Renal cortex interstitium (tissue), 15 donors: ENCODE data around the gene LIN28A. TPM values are rescaled to one million over a fixed set of nuclear protein-coding genes. Genes with fewer than 3 reads are reported as not detected.
"Not testable (repeated sequence)": the region's sequence is repeated elsewhere in the genome, so short reads cannot be mapped to it uniquely, and the experiment has no call there.

Experiments
- DNase-seq, 11 donors: peaks; one replicate each; pipeline ENCODE4 v3.0.0-alpha.2; 2013; ENCODE audit warnings: low read depth in 9 of 11, low spot score in 4 of 11; ENCODE audit errors: extremely low read depth in 1 of 11
- long read RNA-seq, 16 experiments: transcript quantifications; one replicate each; lab custom pipeline, GENCODE V29; 2026
- polyA plus RNA-seq, 3 donors: library from polyadenylated mRNA; unstranded; fragments of 120-200 nt; gene quantifications; one replicate each; pipeline ENCODE4 v1.2.1, GENCODE V29; 2013; ENCODE audit not compliant: insufficient read length in 3 of 3

LIN28A gene, protein sequence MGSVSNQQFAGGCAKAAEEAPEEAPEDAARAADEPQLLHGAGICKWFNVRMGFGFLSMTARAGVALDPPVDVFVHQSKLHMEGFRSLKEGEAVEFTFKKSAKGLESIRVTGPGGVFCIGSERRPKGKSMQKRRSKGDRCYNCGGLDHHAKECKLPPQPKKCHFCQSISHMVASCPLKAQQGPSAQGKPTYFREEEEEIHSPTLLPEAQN
- polyA plus RNA-seq = under 1 TPM; 0.03 to 0.18 (median 0.06) TPM
- long read RNA-seq, donor 1 = 0 reads
- long read RNA-seq, donor 2 = 0 reads
- long read RNA-seq, donor 3 = 0 reads
- long read RNA-seq, donor 4 = 0 reads
- long read RNA-seq, donor 5 = 0 reads
- long read RNA-seq, donor 6 = 0 reads
- long read RNA-seq, donor 7 = 0 reads
- long read RNA-seq, donor 8 = 0 reads
- long read RNA-seq, donor 9 = 0 reads
- long read RNA-seq, donor 10 = 0 reads
- long read RNA-seq, donor 11 = 0 reads
- long read RNA-seq, donor 12 = 0 reads
- long read RNA-seq, donor 13 = 0 reads
- long read RNA-seq, donor 14 = 0 reads
- long read RNA-seq, donor 15 = 0 reads
- long read RNA-seq, donor 16 = 0 reads

DNA sequence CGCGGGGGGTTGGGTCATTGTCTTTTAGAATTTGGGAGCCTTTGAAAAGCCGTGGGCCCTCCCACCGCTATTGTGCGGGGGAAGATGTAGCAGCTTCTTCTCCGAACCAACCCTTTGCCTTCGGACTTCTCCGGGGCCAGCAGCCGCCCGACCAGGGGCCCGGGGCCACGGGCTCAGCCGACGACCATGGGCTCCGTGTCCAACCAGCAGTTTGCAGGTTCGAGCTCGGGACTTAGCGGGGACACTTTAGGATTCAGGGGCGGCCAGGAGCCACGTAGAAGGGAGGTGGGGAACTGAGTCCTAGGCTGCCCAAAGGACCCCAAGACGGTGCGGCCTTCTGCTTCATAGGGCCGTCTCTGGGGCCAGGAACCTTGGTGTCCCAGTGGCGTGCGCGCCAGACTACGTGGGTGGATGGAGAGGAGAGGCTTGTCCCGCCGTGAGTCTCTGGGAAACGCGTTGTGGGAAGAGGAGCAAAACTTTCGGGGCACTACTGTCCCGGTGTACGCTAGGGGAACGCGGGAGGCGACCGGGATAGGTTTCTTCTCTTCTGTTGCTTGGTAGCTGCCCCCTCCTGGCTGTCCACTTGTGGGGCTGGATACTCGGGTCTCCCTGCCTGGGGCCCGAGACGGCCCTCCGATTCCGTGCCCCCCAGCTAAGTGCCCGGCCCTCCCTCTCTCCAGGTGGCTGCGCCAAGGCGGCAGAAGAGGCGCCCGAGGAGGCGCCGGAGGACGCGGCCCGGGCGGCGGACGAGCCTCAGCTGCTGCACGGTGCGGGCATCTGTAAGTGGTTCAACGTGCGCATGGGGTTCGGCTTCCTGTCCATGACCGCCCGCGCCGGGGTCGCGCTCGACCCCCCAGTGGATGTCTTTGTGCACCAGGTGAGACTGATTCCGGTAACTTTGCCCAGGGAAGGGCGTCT lies at the start of gene LIN28A:
Gene LIN28A, plus strand, starts transcription at position 112 of the 918 bp plus-strand sequence. Its CDS starts 75 bp downstream, at position 187.
- DNase-seq = no peak

DNA sequence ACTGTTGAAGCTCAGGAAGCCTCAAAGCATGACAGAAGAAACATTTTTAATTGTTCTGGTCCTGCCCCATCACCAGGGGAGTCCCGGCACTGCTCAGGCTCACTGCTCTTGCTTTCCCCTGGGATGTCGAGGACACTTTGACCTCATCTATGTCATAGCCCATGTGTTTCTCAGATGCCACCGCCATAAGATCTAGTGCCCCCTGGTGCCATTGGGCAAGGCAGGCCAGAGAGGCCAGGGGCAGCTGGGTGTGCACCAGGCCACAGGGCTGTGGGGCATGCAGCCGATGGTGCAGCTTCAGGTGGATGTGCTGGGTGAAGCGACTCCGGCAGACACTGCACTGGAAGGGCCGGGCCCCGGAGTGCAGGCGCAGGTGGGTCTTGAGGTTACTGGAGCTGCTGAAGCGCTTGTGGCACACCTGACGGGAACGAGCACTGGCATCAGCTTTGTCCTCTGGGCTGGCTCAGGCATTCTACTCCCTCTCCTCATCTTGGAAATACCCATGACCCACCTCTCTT lies 49.0 kb upstream of the LIN28A start:
- DNase-seq = no peak

DNA sequence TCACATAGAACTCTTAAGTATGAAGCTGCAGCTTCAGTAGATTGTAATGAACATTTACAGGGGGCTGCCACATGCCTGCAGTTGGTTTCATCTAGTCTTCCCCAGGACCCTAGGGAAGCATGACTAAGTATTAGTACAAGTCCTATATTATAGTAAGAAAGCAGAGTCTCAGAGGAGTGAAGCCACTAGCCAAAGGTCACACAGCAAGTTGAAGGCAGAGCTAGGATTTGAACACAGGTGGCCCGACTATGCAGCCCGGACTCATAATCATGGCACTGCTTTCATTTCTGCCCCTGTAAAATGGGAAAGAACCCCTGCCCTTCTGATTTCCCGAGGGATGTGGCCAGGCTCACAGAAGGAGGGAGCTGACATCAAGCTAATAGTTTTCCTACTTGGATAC lies 48.3 kb upstream of the LIN28A start:
- no peak for DNase-seq

DNA sequence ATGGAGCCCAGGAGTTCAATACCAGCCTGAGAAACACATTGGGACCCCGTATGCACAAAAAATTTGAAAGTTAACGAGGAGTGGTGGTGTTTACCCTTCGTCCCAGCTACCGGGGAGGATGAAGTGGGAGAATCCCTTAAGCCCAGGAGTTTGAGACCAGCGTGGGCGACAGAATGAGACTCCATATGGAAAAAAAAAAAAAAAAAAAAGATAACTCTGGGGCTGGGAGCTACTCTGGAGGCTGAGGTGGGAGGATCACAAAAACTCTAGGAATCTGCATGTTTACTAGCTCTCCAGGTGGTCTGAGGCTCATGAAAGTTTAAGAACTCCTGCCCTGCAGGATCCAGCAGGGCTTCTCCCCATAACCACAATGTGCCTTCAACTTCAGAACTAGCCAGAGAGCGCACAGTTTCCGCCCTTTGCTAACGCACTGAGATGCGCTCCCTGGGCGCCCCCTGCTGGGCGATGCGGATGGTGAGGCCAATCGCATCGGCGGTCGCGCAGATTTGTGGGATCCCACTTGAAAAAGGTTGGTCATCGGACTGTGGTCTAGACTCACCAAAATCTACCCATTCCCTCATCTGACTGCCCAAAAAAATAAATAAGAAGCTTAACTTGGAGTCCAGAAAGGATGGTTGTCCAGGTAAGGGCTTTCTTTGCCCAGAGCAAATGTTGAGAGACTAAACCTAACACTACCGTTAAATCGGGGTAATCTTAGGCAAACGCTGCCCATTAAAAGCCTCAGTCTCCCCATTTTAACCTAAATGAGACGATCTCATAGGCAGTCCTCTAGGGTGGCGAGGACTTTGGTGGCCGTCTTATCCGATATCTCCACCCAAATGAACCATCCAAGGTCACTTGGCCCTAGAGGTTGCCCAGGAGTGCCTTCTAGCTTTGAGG lies 46.8 kb upstream of the LIN28A start:
- DNase-seq = peak; percentile 31 to 71 (median 57)

DNA sequence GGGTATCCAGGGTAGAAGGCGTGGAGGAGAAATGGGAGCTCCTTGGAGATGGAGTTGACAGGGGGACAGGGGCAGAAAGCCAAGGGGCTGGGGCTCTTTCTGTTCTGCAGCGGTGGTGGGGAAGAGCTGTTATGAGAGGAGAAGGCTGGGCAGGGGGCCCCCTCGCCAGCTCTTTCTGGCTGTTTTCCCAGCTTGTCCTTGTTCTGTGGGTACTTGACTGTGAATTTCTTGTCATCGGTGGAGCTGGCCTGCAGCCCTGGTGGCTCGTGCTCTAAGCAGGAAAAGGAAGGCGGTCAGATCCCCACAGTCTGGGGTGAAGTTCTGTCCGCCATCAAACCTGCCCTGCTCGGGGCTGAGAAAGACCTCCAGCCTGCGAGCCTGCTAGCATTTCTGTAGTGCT lies 45.7 kb upstream of the LIN28A start:
- DNase-seq = no peak

DNA sequence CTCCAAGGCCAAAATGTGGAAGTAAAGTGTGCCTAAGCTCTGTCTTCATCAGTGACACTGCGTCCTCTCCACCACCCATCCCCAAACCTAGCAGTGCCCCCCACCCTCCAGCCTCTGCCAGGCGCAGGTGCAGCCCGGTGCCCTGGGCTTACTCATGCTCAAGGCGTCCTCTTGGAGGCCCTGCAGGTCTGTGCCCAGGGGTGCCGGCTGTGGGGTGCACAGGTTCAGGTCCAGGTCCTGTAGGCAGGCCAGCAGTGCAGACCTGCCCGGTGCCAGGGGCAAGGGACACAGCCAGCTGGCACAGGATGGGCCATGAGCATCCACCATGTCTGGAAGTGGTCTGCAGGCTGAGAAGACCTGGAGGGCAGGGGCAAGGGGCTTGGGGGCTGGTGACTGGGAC lies 43.2 kb upstream of the LIN28A start:
- no peak for DNase-seq

DNA sequence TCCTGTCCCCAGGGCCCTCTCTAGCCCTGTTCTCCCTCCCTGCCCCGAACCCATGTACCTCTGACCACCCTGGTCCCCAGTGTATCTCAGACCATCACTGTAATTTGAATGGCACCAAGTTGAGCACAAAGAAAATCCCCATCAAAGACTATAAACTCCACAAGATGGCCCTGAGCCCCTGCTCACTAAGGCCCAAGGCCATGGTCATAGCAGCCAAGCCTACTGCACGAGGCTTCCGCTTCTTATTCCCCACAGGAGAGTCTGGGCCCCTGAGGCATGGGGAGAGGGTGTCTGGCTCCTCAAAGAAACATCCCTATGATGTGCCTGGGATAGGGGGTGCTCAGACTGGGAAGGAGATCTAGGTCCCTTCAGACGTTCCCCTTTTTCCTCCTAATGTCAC lies 42.6 kb upstream of the LIN28A start:
- no peak for DNase-seq

DNA sequence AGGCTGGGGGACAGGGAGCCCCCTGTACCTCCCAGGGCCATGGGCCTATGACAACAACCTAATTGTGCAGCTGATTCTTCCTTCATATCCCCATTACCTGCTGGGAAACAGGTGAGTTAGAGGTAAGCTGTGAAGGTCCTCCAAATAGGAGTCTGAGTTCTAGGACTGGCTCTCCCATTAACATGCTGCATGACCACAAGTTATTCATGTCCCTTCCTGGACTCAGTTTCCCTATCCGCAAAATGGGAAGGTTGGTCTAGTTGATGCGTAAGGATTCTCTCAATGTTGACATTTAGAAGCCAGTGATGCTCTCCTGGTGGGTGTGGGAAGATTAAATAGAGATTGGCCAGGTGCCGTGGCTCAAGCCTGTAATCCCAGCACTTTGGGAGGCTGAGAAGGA lies 42.1 kb upstream of the LIN28A start:
- no peak for DNase-seq

DNA sequence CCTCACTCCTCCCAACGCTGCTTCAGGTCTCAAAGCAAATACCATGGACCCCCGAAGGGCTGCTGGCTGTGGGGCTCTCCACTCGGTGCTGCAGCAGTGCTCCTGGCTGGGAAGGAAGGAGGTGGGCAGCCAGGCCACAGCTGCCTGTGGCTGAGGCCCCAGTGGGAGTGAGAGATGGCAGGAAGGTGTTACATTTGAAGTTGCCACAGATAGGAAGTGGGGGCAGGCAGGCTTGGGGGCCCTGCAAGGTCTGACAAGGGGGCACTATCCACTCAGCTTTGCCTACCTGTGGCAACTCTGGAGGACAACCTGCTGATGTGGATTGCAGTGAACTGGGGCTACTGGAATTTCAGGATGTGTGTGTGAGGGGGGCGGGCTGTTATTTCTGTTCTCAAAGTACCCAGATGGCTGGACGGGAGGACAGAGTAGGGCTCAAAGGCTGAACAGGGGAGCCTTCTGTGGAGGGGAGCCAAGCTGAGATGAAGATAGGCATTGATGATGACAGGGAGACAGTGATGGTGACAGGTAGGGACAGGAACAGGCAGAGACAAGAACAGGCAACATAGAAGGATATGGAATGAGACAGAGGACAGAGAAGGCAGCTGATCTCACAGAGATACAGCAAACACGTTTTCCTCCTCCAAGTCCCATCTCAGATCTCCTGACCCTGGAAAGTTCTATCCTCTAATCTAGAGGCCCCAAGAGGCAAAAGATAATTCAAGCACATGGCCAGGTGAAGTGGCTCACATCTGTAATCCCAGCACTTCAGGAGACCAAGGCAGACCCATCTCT lies 39.8 kb upstream of the LIN28A start:
- no peak for DNase-seq

DNA sequence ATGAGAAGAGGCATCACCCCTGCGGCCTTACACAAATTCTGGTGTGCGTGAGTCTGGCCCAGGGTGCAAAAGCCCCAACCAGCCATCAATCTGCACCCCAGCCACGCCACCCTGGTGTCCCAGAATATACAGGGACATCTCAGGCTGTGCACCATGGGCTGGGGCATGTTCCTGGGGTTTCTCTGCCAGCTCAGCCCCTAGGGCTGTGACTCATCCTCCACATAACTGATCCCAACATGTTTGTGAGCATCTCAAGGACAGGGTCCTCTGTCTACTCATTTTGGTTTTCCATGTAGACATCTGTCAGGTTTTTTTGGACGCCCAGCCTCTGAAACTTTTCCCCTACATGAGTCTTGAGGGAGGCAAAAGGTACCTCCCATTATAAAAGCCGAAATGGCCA lies 38.6 kb upstream of the LIN28A start:
- no peak for DNase-seq

DNA sequence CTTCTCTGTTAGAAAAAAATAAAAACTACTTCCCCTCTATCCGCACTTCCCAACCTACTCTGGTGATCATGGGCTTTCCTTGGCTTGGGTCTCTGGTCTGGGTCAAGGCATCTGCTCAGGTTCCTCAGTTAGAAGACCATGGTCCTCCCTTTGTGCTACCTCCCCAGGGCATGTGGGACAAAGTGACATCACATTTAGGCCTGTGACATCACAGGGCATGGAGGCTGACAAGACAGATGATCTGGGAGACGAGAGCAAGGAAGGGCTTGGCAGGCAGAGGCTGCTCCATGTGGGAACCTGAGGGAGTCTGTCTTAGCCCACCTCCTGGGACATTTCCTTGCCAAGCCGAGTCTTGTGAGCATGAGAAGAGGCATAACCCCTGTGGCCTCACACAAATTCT lies 38.0 kb upstream of the LIN28A start, which contains the start of gene ZNF683:
Gene ZNF683, minus strand, starts transcription at position 140 of the 400 bp plus-strand sequence. CDS start 4,179 bp downstream, outside the sequence.
- DNase-seq = not testable (repeated sequence)

DNA sequence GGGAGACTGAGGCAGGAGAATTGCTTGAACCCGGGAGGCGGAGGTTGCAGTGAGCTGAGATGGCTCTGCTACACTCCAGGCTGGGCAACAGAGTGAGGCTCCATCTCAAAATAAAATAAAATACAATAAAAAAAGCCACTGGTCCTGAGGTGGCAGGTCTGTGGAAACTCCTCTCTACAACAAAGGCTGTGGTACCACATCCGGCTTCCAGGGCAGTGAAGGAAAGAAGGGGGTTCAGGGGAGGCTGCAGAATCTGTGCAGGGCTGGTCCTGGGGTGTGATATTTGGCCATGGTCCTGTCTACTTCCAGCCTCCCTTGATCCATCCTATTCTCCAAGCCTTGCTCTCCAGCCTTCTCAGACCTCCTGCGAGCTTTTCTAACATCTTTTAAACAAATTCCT lies 37.3 kb upstream of the LIN28A start:
- no peak for DNase-seq

DNA sequence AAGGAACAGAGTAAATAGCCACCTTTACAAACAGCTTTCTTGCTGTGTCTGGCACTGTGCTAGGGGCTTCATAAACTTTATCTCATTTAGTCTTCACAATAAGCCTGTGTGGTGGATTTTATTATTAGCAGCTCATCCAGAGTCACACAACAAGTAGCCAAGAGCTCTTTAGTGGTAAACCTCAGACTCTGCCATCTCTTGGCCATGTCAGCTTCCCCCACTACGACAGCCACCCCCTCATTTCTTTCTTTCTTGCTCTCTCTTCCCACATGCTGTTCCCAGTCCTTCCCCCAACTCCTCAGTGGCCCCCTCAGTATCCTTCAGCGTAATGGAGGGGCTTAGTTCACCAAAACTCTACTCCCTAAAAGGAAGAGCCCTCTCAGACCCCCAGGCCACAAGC lies 36.8 kb upstream of the LIN28A start:
- no peak for DNase-seq

DNA sequence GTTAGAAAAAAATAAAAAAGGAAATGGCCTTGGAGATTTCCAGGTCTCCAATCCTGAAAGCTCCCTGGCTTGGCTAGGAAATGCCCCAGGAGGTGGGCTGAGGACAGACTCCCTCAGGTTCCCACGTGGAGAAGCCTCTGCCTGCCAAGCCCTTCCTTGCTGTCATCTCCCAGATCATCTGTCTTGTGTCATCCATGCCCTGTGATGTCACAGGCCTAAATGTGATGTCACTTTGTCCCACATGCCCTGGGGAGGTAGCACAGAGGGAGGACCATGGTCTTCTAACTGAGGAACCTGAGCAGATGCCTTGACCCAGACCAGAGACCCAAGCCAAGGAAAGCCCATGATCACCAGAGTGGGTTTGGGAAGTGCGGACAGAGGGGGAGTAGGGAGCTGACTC lies 36.3 kb upstream of the LIN28A start:
- DNase-seq = not testable (repeated sequence)

DNA sequence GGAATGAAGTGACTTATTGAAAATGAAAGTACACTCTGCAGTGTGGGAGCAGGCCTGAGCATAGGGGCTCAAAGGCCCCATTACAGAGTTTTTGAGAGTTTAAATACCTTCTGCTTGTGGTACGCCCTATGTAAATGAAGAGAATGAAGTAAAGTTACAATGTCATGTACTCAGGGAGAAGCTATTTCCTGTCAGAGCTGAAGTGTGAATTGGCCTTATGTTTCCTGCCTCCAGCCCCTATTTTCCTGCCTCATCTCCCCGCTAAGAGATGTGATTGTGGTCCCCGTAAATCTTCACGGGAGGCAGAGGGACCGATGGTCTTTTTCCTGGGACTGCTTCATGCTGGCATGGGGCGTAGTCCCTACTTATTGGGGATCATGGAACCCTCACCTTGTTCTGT lies 35.5 kb upstream of the LIN28A start:
- no peak for DNase-seq

DNA sequence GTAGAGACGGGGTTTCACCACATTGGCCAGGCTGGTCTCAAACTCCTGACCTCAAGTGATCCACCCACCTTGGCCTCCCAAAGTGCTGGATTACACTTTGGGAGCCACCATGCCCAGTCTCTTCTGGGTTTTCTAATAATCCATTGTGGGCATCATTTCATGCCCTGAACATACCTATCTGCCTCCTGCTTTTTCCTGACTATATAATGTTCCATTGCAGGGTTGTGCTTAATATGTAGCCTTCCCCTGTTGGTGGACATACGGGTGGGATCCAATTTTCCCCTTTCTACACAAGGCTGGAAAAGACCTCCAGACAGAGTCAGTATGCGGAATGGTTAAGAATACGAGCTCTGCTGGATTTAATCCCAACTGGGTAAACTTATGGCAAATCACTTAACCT lies 34.6 kb upstream of the LIN28A start:
- DNase-seq = no peak

DNA sequence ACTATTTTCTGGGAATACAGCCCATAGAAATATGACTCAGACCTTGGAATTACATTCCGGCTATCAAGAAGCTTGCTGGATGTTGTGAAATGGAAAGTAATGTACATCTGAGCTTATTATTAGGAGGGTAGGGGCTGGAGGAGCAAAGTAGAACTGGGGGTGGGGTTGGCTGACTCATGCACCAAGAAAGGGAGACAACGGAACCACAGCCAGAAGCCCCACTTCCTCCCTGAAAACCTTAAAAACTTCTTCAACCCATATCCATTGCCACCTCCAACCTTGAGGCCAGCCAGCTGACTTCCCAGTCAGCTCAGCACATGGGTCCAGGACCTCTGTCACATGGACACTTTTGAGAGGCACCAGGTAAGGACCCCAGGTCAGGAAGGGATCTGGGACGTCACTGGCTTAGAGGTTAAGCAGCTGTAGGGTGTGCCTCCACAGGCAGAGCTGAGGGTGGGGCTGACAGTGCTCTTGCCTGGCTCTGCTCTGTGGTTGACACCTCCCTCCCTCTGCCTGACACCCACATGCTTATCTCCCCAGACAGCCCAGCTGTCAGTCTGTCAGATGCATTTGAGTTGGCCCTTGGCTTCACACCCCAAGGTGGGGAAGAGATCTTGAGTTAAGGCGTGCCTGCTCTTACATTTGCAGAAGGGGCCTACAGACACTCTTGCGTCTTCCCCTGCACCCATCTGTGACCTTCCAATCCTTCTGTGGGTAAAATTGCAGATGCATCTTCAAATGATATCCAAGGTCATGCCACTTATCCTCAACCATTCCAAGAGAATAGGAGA lies 32.3 kb upstream of the LIN28A start:
- DNase-seq = no peak
